Measurements from ENCODE around the gene DNM3. TPM values are rescaled to one million over a fixed set of nuclear protein-coding genes. Genes with fewer than 3 reads are reported as not detected.

The DNM3 gene
- total and polyA plus RNA-seq, 4 donors, result 2.1 to 16.3 (median 5.6) TPM

GRCh38 chr1:172004671-172005070 is 163.4 kb downstream of the DNM3 start:
- no peak overlapping the region for H3K27ac ChIP-seq (ENCODE audit: low read depth in 1 of 2, low read length in 1 of 2)
- no peaks in the 10 kb centered on the region for H3K9me3 ChIP-seq (ENCODE audit: control insufficient read depth in 4 of 4, insufficient read depth in 3 of 4, low read length in 3 of 4)
- H3K4me3 ChIP-seq, result no peak overlapping the region
- no peaks in the 10 kb centered on the region for H3K27me3 ChIP-seq (ENCODE audit: control insufficient read depth in 3 of 3, insufficient read depth in 3 of 3, low read length in 2 of 3)
- DNase-seq (peak in 2 of 3 donors; percentile 43 to 45), ATAC-seq (ENCODE audit: insufficient read depth, low FRiP score) (no peak)
- H3K4me1 ChIP-seq (ENCODE audit: control insufficient read depth in 5 of 5, insufficient read depth in 5 of 5, low read length in 5 of 5), result peaks cover 0 to 16% (median 0%) of the 10 kb centered on the region in 5 donors
- TF ChIP-seq CTCF (IDR thresholded peaks at IDR 0.05; ENCODE audit: control extremely low read depth, extremely low read depth), result no peak
- no peaks in the 10 kb centered on the region for H3K36me3 ChIP-seq (ENCODE audit: control insufficient read depth in 4 of 4, insufficient read depth in 4 of 4, low read length in 4 of 4)
- H3K9ac ChIP-seq (ENCODE audit: insufficient read depth in 1 of 2, low read length in 2 of 2), result no peak overlapping the region

GRCh38 chr1:172005856-172006255 is 164.6 kb downstream of the DNM3 start:
- Histone ChIP-seq H3K4me3 (no peak overlapping the region), H3K9ac (ENCODE audit: insufficient read depth in 1 of 2, low read length in 2 of 2) (no peak overlapping the region), H3K27ac (ENCODE audit: low read depth in 1 of 2, low read length in 1 of 2) (no peak overlapping the region), H3K4me1 (ENCODE audit: control insufficient read depth in 5 of 5, insufficient read depth in 5 of 5, low read length in 5 of 5) (peaks cover 0 to 16% (median 0%) of the 10 kb centered on the region in 5 donors), H3K36me3 (ENCODE audit: control insufficient read depth in 4 of 4, insufficient read depth in 4 of 4, low read length in 4 of 4) (no peaks in the 10 kb centered on the region), H3K27me3 (ENCODE audit: control insufficient read depth in 3 of 3, insufficient read depth in 3 of 3, low read length in 2 of 3) (no peaks in the 10 kb centered on the region), H3K9me3 (ENCODE audit: control insufficient read depth in 4 of 4, insufficient read depth in 3 of 4, low read length in 3 of 4) (no peaks in the 10 kb centered on the region)
- 79 to 92% methylated on average over 1 of the region's 1 CpG for WGBS, 2 donors
- DNase-seq (no peak), ATAC-seq (ENCODE audit: insufficient read depth, low FRiP score) (no peak)
- TF ChIP-seq CTCF (IDR thresholded peaks at IDR 0.05; ENCODE audit: control extremely low read depth, extremely low read depth), result no peak

GRCh38 chr1:172006660-172007059 is 165.4 kb downstream of the DNM3 start:
- no peak for TF ChIP-seq CTCF (IDR thresholded peaks at IDR 0.05; ENCODE audit: control extremely low read depth, extremely low read depth)

GRCh38 chr1:172018727-172019311 is 177.5 kb downstream of the DNM3 start:
- no peak for ATAC-seq (ENCODE audit: insufficient read depth, low FRiP score)
- Histone ChIP-seq H3K27ac (ENCODE audit: low read depth in 1 of 2, low read length in 1 of 2) (no peak overlapping the region), H3K4me1 (ENCODE audit: control insufficient read depth in 5 of 5, insufficient read depth in 5 of 5, low read length in 5 of 5) (peaks cover 0 to 5% (median 0%) of the 10 kb centered on the region in 5 donors), H3K9ac (ENCODE audit: insufficient read depth in 1 of 2, low read length in 2 of 2) (no peak overlapping the region), H3K9me3 (ENCODE audit: control insufficient read depth in 4 of 4, insufficient read depth in 3 of 4, low read length in 3 of 4) (peaks cover 0 to 3% (median 0%) of the 10 kb centered on the region in 4 donors), H3K4me3 (no peak overlapping the region), H3K36me3 (ENCODE audit: control insufficient read depth in 4 of 4, insufficient read depth in 4 of 4, low read length in 4 of 4) (no peaks in the 10 kb centered on the region), H3K27me3 (ENCODE audit: control insufficient read depth in 3 of 3, insufficient read depth in 3 of 3, low read length in 2 of 3) (no peaks in the 10 kb centered on the region)
- 50 to 97% methylated on average over 1 of the region's 1 CpG for WGBS, 2 donors
- no peak for TF ChIP-seq CTCF (IDR thresholded peaks at IDR 0.05; ENCODE audit: control extremely low read depth, extremely low read depth)
- DNase-seq, result no peak

More at GRCh38 chr1:172006660-172007059, 165.4 kb downstream of the DNM3 start:
- Histone ChIP-seq H3K27ac (ENCODE audit: low read depth in 1 of 2, low read length in 1 of 2) (no peak overlapping the region), H3K4me3 (no peak overlapping the region), H3K36me3 (ENCODE audit: control insufficient read depth in 4 of 4, insufficient read depth in 4 of 4, low read length in 4 of 4) (no peaks in the 10 kb centered on the region), H3K9ac (ENCODE audit: insufficient read depth in 1 of 2, low read length in 2 of 2) (no peak overlapping the region), H3K4me1 (ENCODE audit: control insufficient read depth in 5 of 5, insufficient read depth in 5 of 5, low read length in 5 of 5) (peaks cover 0 to 16% (median 0%) of the 10 kb centered on the region in 5 donors), H3K9me3 (ENCODE audit: control insufficient read depth in 4 of 4, insufficient read depth in 3 of 4, low read length in 3 of 4) (peaks cover 0 to 5% (median 0%) of the 10 kb centered on the region in 4 donors), H3K27me3 (ENCODE audit: control insufficient read depth in 3 of 3, insufficient read depth in 3 of 3, low read length in 2 of 3) (no peaks in the 10 kb centered on the region)
- no peak for DNase-seq
- ATAC-seq (ENCODE audit: insufficient read depth, low FRiP score), result no peak

All from lung (tissue), 12 donors.